ENCODE results near the gene P2RX3. TPM values are rescaled to one million over a fixed set of nuclear protein-coding genes. Genes with fewer than 3 reads are reported as not detected.
"Not testable (repeated sequence)": the region's sequence is repeated elsewhere in the genome, so short reads cannot be mapped to it uniquely, and the experiment has no call there.

The P2RX3 gene
- total RNA-seq, 1 donor from 2014 or later: not detected

DNA sequence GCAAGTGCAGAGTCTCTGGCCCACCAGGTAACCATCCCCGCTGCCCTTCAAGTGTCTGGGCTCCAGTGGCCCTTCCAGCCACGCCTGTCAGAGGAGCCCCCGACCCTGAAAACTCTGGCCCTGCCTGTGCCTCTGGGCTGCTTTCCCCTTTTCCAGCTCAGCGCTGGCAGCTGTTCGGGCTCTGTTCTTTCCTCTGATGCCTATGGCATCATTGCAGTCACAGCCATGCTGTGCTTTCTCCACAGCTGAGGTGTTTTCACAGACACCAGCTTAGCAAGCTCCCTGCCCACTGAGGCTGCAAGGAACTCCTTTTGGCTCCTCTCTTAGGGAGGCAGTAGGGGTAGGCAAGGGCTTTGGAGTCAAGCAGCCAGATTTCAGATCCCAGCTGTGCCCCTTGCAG is 21.2 kb downstream of the P2RX3 start:
- no peak for DNase-seq (ENCODE audit: low spot score, unreplicated experiment)
- no peak overlapping the region for H3K27ac Mint-ChIP-seq

GRCh38 chr11:57359896-57360690 is 21.9 kb downstream of the P2RX3 start:
- DNase-seq (ENCODE audit: low spot score, unreplicated experiment): no peak
- no peak for TF ChIP-seq CTCF (IDR thresholded peaks at IDR 0.05; ENCODE audit: unreplicated experiment)
- Mint-ChIP-seq H3K27me3 (peaks cover 3% of the 10 kb centered on the region), H3K4me1 (ENCODE audit: low read depth) (peaks cover 24% of the 10 kb centered on the region), H3K27ac (peak overlapping the region; percentile 91), H3K4me3 (ENCODE audit: low read depth) (no peak overlapping the region), H3K36me3 (ENCODE audit: insufficient read depth) (no peaks in the 10 kb centered on the region), H3K9me3 (ENCODE audit: low read depth) (peaks cover 3% of the 10 kb centered on the region)

More for the DNA sequence above, 21.2 kb downstream of the P2RX3 start:
- Mint-ChIP-seq H3K27me3 (peaks cover 3% of the 10 kb centered on the region), H3K9me3 (ENCODE audit: low read depth) (peaks cover 3% of the 10 kb centered on the region), H3K36me3 (ENCODE audit: insufficient read depth) (no peaks in the 10 kb centered on the region), H3K4me1 (ENCODE audit: low read depth) (peaks cover 21% of the 10 kb centered on the region), H3K4me3 (ENCODE audit: low read depth) (no peak overlapping the region)
- TF ChIP-seq CTCF (IDR thresholded peaks at IDR 0.05; ENCODE audit: unreplicated experiment): no peak

DNA sequence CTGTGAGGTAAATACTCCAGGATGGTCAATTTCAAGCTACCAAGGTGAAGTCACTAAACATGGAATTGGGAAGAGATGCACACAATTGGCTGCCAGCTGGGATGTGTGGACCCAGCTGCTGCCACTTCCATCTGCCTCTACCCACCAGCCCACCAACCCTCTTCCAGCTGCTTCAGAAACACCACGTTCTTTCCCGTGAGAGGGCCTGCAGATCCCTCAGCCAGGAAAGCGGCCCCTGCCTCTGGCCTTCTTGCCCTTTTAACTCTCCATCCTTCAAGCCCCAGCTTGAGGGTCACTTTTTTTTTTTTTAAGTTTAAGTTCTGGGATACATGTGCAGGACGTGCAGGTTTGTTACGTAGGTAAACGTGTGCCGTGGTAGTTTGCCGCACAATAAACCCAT is 22.8 kb downstream of the P2RX3 start:
- H3K4me3 Mint-ChIP-seq (ENCODE audit: low read depth): no peak overlapping the region

GRCh38 chr11:57361420-57361819 is 23.3 kb downstream of the P2RX3 start:
- H3K4me3 Mint-ChIP-seq (ENCODE audit: low read depth); DNase-seq (ENCODE audit: low spot score, unreplicated experiment); H3K36me3 Mint-ChIP-seq (ENCODE audit: insufficient read depth); H3K9me3 Mint-ChIP-seq (ENCODE audit: low read depth); H3K27ac Mint-ChIP-seq; H3K27me3 Mint-ChIP-seq: not testable (repeated sequence)
- H3K4me1 Mint-ChIP-seq (ENCODE audit: low read depth): peaks cover 28% of the 10 kb centered on the region

More for the DNA sequence above, 22.8 kb downstream of the P2RX3 start:
- Mint-ChIP-seq H3K27ac (peak overlapping the region; percentile 91), H3K9me3 (ENCODE audit: low read depth) (peaks cover 3% of the 10 kb centered on the region), H3K36me3 (ENCODE audit: insufficient read depth) (no peaks in the 10 kb centered on the region), H3K4me1 (ENCODE audit: low read depth) (peaks cover 28% of the 10 kb centered on the region), H3K27me3 (peaks cover 3% of the 10 kb centered on the region)
- TF ChIP-seq CTCF (IDR thresholded peaks at IDR 0.05; ENCODE audit: unreplicated experiment): no peak
- DNase-seq (ENCODE audit: low spot score, unreplicated experiment): no peak

DNA sequence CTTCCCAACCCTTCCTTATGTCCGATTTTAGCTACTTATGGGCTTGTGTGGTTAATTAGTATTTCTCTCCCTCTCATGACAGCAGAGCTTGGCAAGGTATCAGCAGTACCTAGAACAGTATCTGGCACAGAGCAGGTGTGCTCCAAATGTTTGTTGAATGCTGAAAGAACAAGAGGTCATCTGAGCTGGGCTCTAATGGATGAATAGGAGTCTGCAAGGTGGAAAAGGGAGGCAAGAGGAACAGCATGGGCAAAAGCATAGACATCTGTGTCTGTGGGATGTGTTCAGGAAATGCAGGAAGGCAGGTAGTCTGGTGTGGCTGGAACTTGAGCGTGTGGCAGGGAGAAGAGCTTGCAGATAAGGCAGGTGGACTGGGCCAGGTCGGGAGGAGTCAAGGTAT is 23.8 kb downstream of the P2RX3 start:
- no peak overlapping the region for H3K27ac Mint-ChIP-seq
- H3K4me1 Mint-ChIP-seq (ENCODE audit: low read depth): peaks cover 28% of the 10 kb centered on the region

More for the DNA sequence above, 23.8 kb downstream of the P2RX3 start:
- no peak for TF ChIP-seq CTCF (IDR thresholded peaks at IDR 0.05; ENCODE audit: unreplicated experiment)
- Mint-ChIP-seq H3K36me3 (ENCODE audit: insufficient read depth) (no peaks in the 10 kb centered on the region), H3K27me3 (peaks cover 4% of the 10 kb centered on the region), H3K9me3 (ENCODE audit: low read depth) (peaks cover 3% of the 10 kb centered on the region), H3K4me3 (ENCODE audit: low read depth) (no peak overlapping the region)
- no peak for DNase-seq (ENCODE audit: low spot score, unreplicated experiment)
